GM19397 (cell line): ENCODE measurements around the gene SELENOF.
"Not testable (repeated sequence)": the region's sequence is repeated elsewhere in the genome, so short reads cannot be mapped to it uniquely, and the experiment has no call there.

Experiments
- ATAC-seq: cut with Tn5 transposase; IDR thresholded peaks from one replicate; pipeline ENCODE4 v1.9.1; 2021; ENCODE audit warnings: mild to moderate bottlenecking, moderate library complexity; ENCODE audit not compliant: unreplicated experiment

The SELENOF gene

GRCh38 chr1:86821956-86822355 lies 92.0 kb downstream of the SELENOF start:
- no peak for ATAC-seq

DNA sequence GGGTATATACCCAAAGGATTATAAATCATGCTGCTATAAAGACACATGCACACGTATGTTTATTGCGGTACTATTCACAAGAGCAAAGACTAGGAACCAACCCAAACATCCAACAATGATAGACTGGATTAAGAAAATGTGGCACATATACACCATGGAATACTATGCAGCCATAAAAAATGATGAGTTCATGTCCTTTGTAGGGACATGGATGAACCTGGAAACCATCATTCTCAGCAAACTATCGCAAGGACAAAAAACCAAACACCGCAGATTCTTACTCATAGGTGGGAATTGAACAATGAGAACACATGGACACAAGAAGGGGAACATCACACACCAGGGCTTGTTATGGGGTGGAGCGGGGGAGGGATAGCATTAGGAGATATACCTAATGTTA lies 94.0 kb downstream of the SELENOF start:
- ATAC-seq: not testable (repeated sequence)

DNA sequence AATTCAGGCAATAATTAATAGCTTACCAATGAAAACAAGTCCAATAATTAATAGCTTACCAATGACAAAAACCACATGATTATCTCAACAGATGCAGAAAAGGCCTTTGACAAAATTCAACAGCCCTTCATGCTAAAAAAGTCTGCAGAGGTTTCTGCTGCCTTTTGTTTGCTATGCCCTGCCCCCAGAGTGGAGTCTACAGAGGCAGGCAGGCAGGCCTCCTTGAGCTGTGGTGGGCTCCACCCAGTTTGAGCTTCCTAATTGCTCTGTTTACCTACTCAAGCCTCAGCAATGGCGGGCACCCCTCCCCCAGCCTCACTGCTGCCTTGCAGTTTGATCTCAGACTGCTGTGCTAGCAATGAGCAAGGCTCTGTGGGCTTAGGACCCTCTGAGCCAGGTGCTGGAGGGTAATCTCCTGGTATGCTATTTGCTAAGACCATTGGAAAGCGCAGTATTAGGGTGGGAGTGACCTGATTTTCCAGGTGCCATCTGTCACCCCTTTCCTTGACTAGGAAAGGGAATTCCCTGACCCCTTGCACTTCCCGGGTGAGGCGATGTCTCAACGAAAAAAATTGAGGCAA lies 96.6 kb downstream of the SELENOF start:
- not testable (repeated sequence) for ATAC-seq

- not testable (repeated sequence) for ATAC-seq
Observed at GRCh38 chr1:86814118-86814517, 99.8 kb downstream of the SELENOF start.
